Erythroblast (primary cell): Measurements from ENCODE around the gene FARP2.

Experiments used
- GATA1 ChIP-seq: IDR thresholded peaks from 2 replicates; pipeline ENCODE4 v1.6.1; 2011; ENCODE audit warnings: low read depth, mild to moderate bottlenecking, control low read depth, low read length, moderate library complexity
- POLR2A ChIP-seq: IDR thresholded peaks from 2 replicates; pipeline ENCODE4 v1.6.1; 2011; ENCODE audit warnings: mild to moderate bottlenecking, low read length

- no peak for TF ChIP-seq POLR2A
- TF ChIP-seq GATA1 = no peak
These were observed 135.6 kb downstream of the FARP2 start for GRCh38 chr2:241491549-241492173.
